GM19025 (cell line): ENCODE results near the gene SAMD8.
A peak's percentile ranks its signal among the peaks of the same experiment; 100 is the strongest.
"Not testable (repeated sequence)": the region's sequence is repeated elsewhere in the genome, so short reads cannot be mapped to it uniquely, and the experiment has no call there.

Experiments
- ATAC-seq: cut with Tn5 transposase; IDR thresholded peaks from one replicate; pipeline ENCODE4 v1.9.1; 2021; ENCODE audit warnings: mild to moderate bottlenecking, low read depth, moderate library complexity; ENCODE audit not compliant: unreplicated experiment

Gene SAMD8

DNA sequence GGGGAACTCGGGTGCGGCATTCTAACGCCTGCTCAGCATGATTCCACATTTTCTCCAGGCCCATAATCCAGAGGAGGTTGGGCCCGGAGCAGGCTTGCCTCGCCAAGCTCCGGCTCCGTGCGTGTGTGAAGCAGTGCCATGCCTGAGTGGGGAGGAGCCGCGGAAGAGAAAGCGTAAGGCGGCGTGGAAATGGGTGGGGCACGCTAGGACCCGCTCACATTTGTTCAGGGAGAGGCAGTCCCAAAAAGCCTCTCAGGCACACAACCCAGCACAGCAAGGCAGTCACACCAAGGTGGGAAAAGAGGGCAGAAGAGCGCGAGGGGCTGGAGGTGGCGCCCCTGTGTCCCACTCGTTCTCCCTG lies 98.4 kb downstream of the SAMD8 start:
- peak; percentile 42 for ATAC-seq

DNA sequence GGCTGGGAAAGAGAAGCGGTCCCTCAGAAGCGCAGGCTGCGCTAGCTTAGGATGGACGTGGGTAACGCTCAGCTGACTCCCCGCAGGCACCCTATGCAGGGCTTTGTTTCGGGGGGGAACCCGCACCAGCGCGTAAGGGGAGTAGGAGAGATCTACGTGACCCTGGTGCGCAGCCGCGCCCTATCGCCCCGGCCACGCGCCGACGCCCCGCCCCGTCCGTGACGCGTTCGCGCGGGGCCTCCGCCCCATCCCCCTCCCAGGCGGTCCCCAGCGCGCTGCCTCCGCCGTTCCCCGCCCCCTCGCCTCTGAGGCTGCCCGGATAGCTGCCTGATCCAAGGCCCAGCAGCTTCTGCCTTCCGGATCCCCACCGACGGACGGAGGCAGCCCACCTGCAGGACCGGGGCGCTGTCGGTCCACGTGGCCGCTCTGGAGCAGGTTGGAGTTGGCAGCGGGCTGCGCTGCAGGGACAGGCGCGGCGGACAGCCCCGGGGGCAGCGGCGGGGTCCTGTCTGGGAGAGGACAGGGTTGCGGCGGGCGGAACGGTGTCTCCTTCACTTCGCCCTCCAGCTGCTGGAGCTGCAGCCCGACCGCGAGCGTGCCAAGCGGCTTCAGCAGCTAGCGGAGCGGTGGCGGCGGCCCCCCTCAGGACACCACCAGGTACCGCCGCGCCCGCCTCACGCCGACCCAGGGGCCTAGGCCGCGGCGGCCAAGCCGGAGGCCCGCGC lies 99.0 kb downstream of the SAMD8 start, which contains the start of gene VDAC2:
TSS of gene VDAC2 (plus strand) at position 515 of the 725 bp plus-strand sequence. CDS start 363 bp downstream, outside the sequence.
- ATAC-seq, result peak; percentile 85

DNA sequence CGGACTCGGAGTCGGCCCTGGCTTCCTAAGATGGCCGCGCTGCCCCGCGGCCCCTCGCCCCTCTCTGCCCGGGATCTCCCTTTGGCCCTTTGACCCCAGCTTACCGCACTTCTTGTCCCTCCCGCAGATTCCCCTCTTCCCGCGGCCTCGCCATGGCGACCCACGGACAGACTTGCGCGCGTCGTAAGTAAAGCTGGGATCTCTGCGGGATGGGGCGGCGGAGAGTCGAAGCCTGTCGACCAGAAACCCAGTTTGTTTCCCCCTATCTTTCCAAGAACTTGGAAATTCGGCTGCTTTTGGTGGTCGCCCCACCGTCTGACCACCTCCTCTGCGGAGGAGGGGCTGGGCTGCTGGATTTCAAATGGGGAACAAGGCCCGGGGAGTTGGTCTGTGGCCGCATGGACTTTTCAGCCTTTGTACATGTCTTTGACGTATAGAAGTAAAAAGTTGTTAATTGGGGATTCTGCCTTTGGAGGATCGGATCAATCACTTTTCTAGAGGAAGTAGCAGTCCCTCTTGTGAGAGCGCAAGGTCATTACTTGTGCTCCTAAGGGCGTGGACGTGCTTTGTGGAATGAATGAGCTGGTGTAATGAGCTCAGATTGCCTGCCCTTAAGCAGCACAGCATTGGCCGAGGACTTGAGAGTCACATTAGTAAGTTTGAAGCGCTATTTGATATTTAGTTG lies 99.7 kb downstream of the SAMD8 start:
- no peak for ATAC-seq

DNA sequence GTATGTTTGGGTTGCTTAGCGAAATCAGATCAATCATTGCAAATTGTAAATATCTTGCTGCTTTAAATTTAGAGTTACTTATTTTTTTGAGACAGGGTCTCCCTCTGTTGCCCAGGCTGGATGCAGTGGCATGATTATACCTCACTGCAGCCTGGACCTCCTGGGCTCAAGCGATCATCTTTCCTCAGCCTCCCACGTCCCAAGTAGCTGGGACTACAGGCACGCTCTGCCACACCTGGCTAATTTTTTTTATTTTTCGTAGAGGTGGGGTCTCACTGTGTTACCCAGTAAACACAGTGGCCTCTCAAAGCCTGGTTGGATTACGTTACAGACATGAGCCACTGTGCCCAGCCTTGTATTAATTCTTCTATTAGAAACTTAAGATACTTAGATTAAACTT lies 100.9 kb downstream of the SAMD8 start:
- no peak for ATAC-seq

DNA sequence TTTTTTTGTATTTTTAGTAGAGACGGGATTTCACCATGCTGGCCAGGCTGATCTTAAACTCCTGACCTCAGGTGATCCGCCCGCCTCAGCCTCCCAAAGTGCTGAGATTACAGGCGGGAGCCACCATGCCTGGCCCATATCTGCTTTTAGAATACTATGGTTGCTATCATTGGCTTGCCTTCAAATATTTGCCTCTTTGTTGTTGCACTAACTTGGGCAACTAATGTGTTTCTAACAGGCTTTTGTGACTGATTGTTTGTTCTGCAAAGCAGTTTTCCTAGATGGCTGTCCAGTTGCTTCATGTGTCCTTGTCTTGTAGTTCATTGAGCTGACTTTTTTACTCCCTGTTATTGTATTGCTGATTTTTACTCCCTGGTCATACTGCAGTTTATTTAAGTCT lies 108.8 kb downstream of the SAMD8 start:
- no peak for ATAC-seq

DNA sequence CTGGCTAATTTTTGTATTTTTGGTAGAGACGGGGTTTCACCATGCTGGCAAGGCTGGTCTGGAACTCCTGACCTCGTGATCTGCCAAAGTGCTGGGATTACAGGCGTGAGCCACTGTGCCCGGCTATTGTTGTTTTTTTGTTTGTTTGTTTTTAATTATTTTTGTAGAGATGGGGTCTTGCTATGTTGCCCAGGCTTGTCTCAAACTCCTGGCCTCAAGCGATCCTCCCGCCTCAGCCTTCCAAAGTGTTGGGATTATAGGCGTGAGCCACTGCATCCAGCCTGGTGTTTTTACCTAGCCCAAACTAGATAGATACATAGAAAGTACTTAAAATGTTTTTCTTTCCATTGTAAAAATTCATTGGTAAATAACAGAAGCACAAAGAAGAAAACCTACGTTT lies 110.0 kb downstream of the SAMD8 start:
- not testable (repeated sequence) for ATAC-seq

DNA sequence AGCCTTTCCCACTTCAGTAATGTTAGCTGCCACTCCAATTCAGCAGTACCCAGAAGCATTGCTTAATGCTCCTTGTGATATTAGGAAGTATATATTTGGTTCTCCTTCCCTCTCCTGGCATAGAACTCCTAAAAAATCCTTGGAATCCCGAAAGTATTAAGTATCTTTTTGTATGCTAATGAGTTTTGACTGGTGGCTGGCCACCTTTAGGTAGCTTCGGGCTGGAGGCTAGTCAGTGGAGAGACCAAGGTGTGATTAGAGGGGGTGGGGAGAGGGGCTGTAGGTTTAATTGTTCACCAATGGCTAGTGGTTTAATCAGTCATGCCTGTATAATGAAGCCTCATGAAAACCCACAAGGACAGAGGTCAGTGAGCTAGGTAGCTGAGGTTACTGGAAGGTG lies 112.1 kb downstream of the SAMD8 start:
- ATAC-seq, result no peak

DNA sequence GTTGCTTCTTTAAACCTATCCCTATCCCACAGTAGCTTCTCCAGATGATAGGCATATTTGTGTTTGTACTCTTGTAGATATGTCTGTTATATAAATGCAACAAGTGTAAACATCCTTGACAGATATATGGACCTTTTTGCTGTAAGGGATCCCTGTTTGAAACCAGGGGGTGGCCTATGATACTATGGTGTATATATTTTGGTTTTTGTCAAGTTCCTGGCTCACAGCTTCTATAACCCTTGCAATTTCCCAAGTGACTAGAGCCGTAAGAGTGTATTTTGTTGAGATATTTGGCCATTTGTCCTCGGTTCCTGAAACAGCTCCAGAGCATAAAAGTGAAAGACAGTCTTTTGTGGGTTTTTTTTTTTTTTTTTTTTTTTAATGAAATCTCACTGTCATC lies 114.6 kb downstream of the SAMD8 start:
- no peak for ATAC-seq

DNA sequence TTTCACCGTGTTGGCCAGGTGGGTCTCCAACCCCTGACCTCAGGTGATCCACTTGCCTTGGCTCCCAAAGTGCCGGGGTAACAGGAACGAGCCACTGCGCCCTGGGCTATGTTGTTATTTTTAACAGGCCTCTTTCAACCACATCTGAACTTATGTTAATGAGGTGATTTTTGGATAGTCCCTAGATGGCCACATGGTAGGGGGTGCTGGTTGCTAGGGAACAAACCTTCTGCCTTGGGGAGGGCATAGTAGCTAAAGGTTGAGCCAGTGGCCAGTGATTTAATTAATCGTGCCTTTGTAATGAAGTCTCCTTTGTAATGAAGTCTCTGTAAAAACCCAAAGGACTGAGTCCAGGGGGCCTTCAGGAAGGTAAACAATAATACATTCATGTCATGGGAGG lies 115.2 kb downstream of the SAMD8 start:
- no peak for ATAC-seq

DNA sequence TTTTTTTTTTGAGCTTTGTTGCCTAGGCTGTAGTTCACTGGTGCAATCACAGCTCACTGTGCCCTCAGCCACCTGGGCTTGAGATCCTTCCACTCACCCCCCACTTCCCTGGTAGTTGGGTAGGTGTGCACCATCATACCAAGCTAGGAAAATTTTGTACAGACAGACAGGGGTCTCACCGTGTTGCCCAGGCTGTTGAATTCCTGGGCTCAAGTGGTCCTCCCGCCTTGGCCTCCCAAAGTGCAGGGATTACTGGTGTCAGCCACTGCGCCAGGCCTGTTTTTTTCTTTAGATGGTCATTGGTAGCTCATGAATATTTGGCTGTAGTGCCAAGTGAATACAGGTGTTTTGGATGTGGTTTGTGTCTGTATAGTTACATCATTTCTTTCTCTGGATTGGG lies 116.8 kb downstream of the SAMD8 start:
- no peak for ATAC-seq

DNA sequence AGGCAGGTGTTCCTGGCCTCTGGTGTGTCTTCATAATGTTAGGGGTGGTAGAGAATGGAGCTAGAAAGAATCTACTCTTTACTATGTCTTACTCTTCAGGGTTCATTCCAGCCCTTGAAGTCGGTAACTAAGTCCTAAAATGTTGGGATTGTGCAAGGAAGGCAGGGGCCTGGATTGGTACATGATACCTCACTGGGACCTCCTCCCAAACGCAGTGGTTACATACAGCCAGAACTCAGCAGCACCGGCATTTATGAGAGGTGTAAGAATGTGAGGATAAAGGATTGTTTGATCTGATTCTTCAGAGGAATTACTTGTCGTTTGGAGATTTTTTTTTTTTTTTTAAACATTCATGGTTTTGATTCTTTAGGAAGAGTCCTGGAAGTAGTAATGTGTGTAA lies 117.4 kb downstream of the SAMD8 start:
- no peak for ATAC-seq

DNA sequence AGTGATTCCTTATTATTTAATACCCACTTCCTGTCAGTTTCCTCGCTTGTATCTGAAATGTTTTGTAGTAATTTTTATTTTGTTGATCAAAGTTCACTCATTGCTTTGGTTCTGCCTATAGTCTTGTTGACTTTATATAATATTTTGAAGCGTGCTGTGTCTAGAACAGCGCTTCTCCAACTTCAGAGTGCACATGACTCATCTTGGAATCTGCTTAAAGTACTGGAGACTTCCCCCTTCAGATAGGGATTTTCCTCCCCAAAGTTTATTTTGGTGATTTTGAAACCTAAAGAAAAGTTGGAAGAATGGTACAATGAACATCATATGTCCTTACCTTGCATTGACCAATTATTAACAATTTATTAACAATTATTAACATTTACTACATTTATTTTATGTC lies 118.5 kb downstream of the SAMD8 start:
- ATAC-seq, result no peak

DNA sequence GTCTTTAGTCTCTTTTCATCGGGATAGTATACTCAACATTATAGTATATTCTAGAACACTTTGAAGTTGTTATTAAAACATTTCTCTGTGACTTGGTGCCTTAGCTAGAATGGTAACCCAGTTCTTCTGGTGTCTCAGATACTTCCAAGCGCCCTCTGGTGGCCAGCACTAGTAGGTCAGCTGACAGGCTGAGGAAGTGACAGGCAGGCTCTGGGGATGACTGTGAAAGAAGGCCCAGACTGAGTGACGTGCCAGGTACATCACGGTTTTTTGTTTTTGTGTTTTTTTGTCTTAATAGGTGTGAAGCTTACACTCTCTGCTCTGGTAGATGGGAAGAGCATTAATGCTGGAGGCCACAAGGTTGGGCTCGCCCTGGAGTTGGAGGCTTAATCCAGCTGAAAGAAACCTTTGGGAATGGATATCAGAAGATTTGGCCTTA lies 119.2 kb downstream of the SAMD8 start:
- ATAC-seq, result no peak
